ENCODE measurements around the gene ATP8A2. TPM values are rescaled to one million over a fixed set of nuclear protein-coding genes. Genes with fewer than 3 reads are reported as not detected.

ATP8A2 gene
- total and polyA plus RNA-seq, 10 of the 15 experiments (the other 5 are each of a cell fraction or from before 2014, with no cell fraction given): 0.01 to 0.04 (median 0.04) TPM; not detected in 7

DNA sequence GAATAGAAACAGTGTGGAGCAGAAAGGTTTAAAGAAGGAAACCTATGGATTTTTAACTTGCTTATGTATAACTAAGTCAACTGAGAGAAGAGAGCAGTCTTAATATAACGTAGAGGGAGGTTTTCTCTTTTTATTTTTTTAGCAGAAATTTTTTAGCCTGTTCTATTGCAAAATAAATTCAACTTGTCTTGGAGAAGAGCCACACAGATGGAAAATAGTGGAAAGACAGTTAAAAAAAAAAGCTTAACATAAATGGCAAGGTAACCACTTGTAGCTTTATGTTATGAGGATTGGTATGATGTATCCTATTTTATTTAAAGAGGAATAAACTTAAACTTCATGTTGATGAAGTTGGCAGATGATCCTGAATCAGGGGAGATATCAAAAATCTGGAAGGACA, 367.6 kb downstream of the ATP8A2 start (continued):
- TF ChIP-seq, protein P1, sequence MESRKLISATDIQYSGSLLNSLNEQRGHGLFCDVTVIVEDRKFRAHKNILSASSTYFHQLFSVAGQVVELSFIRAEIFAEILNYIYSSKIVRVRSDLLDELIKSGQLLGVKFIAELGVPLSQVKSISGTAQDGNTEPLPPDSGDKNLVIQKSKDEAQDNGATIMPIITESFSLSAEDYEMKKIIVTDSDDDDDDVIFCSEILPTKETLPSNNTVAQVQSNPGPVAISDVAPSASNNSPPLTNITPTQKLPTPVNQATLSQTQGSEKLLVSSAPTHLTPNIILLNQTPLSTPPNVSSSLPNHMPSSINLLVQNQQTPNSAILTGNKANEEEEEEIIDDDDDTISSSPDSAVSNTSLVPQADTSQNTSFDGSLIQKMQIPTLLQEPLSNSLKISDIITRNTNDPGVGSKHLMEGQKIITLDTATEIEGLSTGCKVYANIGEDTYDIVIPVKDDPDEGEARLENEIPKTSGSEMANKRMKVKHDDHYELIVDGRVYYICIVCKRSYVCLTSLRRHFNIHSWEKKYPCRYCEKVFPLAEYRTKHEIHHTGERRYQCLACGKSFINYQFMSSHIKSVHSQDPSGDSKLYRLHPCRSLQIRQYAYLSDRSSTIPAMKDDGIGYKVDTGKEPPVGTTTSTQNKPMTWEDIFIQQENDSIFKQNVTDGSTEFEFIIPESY (IDR thresholded peaks at IDR 0.05): no peak
- TF ChIP-seq, protein P2, sequence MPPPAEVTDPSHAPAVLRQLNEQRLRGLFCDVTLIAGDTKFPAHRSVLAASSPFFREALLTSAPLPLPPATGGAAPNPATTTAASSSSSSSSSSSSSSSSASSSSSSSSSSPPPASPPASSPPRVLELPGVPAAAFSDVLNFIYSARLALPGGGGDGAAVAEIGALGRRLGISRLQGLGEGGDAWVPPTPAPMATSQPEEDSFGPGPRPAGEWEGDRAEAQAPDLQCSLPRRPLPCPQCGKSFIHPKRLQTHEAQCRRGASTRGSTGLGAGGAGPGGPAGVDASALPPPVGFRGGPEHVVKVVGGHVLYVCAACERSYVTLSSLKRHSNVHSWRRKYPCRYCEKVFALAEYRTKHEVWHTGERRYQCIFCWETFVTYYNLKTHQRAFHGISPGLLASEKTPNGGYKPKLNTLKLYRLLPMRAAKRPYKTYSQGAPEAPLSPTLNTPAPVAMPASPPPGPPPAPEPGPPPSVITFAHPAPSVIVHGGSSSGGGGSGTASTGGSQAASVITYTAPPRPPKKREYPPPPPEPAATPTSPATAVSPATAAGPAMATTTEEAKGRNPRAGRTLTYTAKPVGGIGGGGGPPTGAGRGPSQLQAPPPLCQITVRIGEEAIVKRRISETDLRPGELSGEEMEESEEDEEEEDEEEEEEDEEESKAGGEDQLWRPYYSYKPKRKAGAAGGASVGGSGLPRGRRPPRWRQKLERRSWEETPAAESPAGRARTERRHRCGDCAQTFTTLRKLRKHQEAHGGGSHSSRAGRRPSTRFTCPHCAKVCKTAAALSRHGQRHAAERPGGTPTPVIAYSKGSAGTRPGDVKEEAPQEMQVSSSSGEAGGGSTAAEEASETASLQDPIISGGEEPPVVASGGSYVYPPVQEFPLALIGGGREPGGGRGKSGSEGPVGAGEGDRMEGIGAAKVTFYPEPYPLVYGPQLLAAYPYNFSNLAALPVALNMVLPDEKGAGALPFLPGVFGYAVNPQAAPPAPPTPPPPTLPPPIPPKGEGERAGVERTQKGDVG (CRISPR knock-in tag; IDR thresholded peaks at IDR 0.05): no peak
- TF ChIP-seq RAD21 (IDR thresholded peaks at IDR 0.05; ENCODE audit: insufficient read depth, low read depth, low read length) (no peak), NFXL1 (IDR thresholded peaks at IDR 0.05; ENCODE audit: borderline replicate concordance) (no peak), ASH2L (IDR thresholded peaks at IDR 0.05; ENCODE audit: borderline replicate concordance, low read depth) (no peak)

DNA sequence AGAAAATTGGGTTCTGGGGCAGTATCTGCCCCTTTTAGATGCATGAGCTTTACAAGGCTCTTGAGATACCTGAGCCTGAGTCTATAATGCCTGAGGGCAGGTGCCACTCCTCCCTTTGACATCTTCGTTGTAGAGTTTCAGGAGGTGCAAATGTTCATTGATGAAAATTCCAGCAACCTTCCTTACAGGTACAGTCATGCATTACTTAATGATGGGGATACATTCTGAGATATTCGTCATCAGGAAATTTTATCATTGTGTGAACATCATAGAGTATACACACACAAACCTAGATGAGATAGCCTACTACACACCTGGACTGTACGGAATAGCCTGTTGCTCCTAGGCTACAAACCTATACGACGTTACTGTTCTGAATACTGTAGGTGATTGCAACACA, 370.0 kb downstream of the ATP8A2 start:
- Histone ChIP-seq H3K9ac (ENCODE audit: control insufficient read depth, insufficient read depth, low read length) (no peak overlapping the region), H3K4me3 (no peak overlapping the region), H3K9me3 (replicated peaks; ENCODE audit: control insufficient read depth, insufficient read depth, low read length) (no peaks in the 10 kb centered on the region), H3K27me3 (replicated peaks in 1 of 2; ENCODE audit: control insufficient read depth in 2 of 2, insufficient read depth in 2 of 2, low read length in 1 of 2) (no peaks in the 10 kb centered on the region), H2AFZ (ENCODE audit: control insufficient read depth, low read depth, low read length) (no peak overlapping the region), H3K79me2 (ENCODE audit: control insufficient read depth, insufficient read depth, low read length) (no peaks in the 10 kb centered on the region), H4K20me1 (ENCODE audit: control insufficient read depth, insufficient read depth) (no peaks in the 10 kb centered on the region), H3K4me2 (ENCODE audit: control insufficient read depth, insufficient read depth) (no peak overlapping the region), H3K36me3 (ENCODE audit: control insufficient read depth in 2 of 2, insufficient read depth in 2 of 2, low read length in 1 of 2) (no peaks in the 10 kb centered on the region), H3K4me1 (ENCODE audit: control insufficient read depth, insufficient read depth, low read length) (no peaks in the 10 kb centered on the region), H3K27ac (ENCODE audit: control insufficient read depth, insufficient read depth) (no peak overlapping the region)
- ChIA-PET RAD21 (ENCODE audit: unreplicated experiment) (no interaction called here), POLR2A (no interaction called here), SMC1A (ENCODE audit: uncharacterized antibody, unreplicated experiment) (no interaction called here), CTCF (no interaction called here)
- no peak for DNase-seq (ENCODE audit: low read depth, low spot score)
- no TSS peak for BruUV-seq (replicated peaks)
- 32% methylated on average over 5 of the region's 5 CpGs for WGBS (ENCODE audit: insufficient coverage, insufficient replicate concordance, low lambda C conversion rate, missing lambda C conversion rate)
- no peak for TF ChIP-seq FOXK2 (IDR thresholded peaks at IDR 0.05)
- ATAC-seq: no peak
- no peak for FAIRE-seq
- intact Hi-C loops (cut with micrococcal nuclease; ENCODE audit: unreplicated experiment) (no loop called here), in situ Hi-C loops (cut with MboI) (no loop called here)

All from GM12878 (cell line).